HG03103 (cell line): ENCODE measurements around the gene MYO7A.

Experiments
- ATAC-seq: cut with Tn5 transposase; IDR thresholded peaks from one replicate; pipeline ENCODE4 v1.9.1; 2021; ENCODE audit warnings: low read depth; ENCODE audit not compliant: unreplicated experiment

MYO7A gene

DNA sequence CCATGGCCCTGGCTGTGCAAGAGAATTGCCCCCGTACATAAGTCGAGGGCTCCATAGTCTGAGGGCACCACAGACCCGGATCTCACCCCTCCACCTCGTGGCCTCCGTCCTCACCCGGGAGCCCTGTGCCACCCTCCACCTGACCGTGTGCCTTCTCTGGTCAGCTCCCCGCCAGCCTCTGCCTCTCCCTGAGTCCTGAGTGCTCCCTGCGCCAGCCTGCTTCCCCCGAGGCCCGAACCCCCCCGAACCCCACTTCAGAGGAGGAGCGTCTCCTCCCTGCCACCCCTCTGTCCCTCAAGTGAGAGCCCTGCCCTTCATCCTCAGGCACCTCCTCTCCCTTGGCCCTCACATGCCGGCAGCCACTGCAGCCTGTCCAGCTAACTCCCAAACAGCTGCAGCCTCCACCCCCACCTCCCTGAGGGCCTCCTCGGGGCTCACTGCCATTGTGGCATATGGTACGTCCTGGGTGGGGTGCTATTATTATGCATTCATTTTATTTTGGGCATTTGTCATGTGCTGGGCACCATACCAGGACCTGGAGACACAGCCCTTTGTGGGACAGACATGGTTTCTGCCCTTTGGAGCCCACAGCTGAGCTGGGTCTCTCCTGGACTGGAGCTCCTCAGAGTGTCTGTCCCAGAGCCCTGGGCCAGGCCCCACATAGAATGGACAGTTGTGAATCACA lies 67.2 kb downstream of the MYO7A start:
- no peak for ATAC-seq

DNA sequence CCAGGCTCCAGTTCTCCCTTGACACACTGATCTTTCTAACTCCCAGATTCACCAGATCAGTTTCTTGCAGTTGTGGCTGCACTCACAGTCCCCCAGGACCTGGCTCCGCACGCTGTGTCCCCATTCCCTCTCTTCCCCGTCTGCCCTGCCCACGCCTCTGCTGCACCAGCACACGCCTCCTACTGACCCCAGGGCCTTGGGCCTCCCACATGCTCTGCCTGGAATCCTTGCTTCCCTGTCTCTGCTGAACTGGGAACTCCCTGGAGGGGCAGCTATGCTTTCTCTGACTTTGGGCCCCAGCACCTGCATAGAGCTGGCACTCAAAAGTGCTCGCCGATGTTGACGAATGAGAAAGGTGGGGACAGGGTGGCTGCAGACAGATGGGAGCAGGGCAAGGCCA lies 68.9 kb downstream of the MYO7A start:
- ATAC-seq = no peak

DNA sequence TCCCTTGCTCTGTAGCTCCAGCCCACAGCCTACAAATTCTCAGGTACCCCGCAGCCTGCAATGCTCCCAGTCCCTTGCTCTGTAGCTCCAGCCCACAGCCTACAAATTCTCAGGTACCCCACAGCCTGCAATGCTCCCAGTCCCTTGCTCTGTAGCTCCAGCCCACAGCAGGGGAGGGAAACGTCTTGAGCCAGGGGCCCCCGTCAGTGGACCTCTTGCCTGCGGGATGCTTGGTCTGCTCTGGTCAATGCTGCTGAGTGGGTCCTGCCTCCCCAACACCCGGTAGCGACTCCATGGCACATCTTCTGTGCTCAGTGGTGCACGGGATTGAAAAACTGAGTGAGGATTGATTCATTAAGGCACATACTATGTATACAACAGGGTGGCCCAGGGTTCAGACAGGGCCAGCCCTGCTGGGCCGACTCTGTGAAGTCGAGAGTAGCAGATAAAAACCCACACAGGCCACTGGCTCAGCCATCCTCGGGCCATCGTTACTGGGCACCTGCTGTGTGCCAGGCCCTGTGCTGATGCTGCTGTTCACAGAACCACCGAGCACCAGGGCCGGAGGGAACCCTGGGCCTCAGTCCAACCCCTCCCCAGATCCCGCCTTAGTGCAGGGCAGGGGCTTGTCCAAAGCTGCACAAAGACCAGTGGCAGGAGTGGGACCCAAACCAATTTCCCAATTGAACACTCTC lies 69.7 kb downstream of the MYO7A start:
- ATAC-seq = no peak

- no peak for ATAC-seq
Measured at GRCh38 chr11:77198440-77198849, 70.4 kb downstream of the MYO7A start.

DNA sequence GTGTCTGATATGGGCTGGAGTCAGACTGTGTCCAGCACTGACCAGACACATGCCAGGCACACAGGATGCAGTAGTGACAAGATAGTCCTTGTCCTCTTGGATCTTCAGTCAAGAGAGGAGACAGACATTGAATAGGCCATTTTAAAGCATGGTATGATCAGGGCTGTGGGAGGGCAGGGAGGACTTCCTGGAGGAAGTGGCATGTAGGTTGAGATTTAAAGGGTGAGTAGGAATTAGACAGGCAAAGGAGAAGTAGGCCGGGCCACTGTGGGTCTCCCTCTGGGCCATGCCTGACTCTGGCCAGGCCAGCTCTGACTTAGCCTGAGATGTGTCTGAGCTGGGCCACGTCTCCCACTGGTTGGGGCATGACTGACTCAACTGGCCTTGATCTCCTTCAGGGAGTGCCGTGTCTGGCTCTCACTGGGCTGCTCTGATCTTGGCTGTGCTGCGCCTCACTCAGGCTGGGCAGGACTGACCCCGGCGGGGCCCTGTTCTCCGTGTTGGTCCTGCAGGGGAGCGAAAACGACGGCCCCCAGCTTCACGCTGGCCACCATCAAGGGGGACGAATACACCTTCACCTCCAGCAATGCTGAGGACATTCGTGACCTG lies 71.2 kb downstream of the MYO7A start:
- no peak for ATAC-seq

GRCh38 chr11:77200351-77201268 lies 72.6 kb downstream of the MYO7A start:
- ATAC-seq = no peak

DNA sequence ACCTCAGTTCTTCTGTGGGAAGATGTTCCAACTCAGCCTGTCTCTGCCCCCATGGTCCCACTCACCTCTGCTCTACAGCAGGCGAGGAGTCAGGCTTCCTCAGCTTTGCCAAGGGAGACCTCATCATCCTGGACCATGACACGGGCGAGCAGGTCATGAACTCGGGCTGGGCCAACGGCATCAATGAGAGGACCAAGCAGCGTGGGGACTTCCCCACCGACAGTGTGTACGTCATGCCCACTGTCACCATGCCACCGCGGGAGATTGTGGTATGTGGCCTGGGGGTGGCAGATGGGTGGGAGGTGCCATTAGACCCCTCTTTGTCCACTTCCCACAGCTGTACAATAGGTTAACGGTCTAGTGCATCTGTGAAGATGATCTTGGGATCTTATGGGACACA lies 73.3 kb downstream of the MYO7A start:
- ATAC-seq = no peak

GRCh38 chr11:77201991-77202841 lies 74.2 kb downstream of the MYO7A start:
- no peak for ATAC-seq

DNA sequence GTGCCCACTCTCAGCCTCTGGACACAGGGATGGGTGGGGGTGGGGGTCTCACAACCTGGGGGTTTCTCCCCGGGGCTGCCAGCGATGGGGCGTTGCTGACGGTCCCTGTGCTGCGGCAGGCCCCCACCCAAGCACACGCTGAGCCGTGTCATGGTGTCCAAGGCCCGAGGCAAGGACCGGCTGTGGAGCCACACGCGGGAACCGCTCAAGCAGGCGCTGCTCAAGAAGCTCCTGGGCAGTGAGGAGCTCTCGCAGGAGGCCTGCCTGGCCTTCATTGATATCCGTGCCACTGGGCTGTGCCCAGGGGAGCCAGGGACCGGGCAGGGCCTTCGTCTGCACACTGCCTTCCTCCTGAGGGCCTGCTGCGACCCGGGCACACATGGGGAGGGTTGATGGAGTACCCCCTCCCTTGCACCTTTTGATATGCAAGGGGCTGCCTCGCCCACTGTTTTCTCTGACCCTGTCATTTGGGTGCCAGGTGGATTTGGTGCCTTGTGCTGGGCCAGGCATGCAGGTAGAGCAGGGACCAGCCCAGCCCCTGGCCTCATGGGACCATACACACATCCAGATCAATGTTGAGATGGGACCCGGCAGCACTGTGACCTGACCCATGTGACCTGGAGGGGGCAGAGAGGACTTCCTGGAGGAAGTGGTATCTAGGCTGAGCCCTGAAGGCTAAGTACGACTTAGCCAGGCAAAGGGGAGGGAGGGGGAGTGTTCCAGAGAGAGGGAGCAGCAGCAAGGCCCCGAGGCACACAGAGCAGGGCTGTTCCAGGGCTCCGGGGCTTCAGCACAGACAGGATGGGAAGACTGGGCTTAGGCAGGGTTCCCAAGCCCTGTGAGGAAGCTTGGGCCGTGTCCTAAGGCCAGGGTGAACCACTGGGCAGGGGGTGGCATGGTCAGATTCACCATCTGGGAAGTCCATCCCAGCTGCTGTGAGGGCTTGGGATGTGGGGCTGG lies 75.2 kb downstream of the MYO7A start:
- ATAC-seq = no peak

DNA sequence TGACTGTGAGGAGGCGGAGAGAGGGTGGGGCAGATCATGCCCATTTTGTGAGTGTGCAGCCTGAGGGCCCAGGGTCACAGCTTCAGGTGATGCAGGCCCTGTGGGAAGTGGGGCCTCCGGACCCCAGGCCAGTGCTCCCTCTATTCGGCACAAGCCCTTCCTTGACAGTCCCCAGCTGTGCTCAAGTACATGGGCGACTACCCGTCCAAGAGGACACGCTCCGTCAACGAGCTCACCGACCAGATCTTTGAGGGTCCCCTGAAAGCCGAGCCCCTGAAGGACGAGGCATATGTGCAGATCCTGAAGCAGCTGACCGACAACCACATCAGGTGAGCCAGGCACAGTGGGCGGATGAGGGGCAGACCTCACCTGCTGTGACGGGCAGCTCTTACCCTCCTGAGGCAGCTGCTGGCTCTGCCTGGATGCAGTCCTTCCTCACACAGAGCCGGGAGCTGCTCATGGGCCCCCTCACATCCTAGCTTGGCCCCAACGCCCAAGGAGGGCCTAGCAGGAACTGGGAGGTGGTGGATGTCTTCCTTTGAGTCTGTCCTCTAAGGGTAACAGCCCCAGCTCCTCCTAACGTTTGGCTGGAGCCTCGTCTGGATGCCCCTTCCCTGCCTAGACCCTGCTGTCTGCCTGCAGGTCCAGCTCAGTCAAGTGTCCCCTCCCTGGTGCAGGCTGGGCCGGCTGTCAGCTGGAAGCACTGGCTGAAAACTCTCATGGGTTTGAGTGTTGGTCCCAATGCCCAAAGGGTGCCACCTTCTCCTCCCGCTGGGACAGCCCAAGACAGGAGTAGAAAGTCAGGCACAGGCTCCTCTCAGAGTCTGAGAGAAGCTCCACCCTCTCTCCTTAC lies 76.1 kb downstream of the MYO7A start:
- no peak for ATAC-seq

- ATAC-seq = no peak
Measured at GRCh38 chr11:77204754-77205466, 76.9 kb downstream of the MYO7A start.

- ATAC-seq = no peak
Measured at GRCh38 chr11:77205467-77206263, 77.6 kb downstream of the MYO7A start.

DNA sequence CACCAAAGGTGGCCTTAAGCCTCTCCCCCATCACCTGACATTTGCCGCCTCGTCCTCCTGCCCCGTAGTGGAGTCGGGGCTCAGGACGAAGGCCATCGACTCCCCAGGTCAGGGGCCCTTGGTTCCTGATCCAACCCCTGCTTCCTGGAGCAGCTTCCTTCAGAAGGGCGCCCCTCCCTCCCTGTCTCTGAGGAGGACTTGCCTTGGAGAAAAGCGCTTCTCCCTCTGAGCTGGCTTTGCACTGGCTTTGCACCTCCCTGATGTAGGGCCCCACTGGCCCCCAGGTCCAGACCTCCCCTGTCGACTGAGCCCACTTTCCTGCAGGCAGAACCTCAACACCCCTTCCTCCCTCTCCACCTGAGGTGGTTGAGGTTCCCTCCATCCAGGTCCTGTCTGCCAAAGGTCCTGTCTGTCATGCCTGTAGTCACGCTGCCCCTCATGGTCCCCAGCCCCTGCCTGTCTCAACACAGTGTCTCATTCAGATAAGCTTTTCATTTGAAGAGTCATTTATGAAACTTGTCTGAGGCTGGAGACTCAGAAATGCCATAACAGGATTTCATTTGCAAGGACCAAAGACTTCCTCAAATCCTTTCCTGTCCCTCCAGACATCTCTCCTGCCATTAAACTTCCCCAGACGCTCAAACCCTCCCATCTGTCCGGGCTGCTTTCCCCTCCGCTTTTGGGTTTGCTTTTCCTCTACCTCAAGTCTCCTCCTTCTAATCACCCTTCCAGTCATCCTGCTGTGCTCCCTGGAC lies 78.4 kb downstream of the MYO7A start:
- ATAC-seq = no peak

GRCh38 chr11:77207019-77207485 lies 79.0 kb downstream of the MYO7A start:
- ATAC-seq = no peak

DNA sequence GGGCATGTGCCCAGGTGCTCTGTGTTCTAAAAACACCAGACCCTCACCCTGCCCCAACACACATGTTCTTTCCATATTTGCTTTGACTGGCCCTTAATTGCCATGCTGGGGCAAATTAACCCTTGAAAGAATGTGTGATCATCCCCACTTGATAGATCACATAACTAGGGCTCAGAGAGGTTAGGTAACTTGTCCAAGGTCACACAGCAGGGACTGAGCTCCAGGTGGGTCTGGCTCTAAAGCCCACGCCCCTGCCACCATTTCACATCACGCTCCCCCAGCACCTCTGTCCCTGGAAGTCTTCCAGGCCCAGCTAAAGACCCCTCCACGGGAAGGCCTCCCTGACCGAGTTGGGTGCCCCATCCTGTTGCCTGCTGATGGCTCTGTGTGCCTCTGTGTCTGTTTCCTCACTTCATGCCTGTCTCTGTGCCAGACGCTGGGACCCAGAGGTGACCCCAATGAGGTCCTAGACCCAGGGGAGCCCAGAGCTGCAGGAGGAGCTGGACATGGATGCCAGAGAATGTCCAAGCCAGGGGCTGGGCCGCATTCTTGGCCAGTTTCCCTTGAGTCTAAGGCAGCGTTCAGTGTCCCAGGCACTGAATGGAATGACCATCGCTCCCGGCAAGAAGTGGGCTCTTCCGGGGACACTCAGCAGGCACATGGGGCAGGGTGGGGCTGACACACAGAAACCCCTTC lies 79.7 kb downstream of the MYO7A start:
- no peak for ATAC-seq
